Panc1 (cell line): Measurements from ENCODE around the gene RBBP4.
A peak's percentile ranks its signal among the peaks of the same experiment; 100 is the strongest.

Experiments
- CTCF ChIP-seq: fragments of 450-650 bp; IDR thresholded peaks from 2 replicates; pipeline ENCODE4 v1.5.1; 2017; ENCODE audit warnings: mild to moderate bottlenecking
- POLR2AphosphoS5 ChIP-seq: IDR thresholded peaks from 2 replicates; pipeline ENCODE4 v1.6.1; 2012; ENCODE audit warnings: mild to moderate bottlenecking, low read depth, low read length, moderate library complexity
- TF ChIP-seq, protein P1 (sequence below), 2 experiments: IDR thresholded peaks; 2 replicates each; pipeline ENCODE4 v1.6.1; 2011 to 2012; ENCODE audit warnings: low read depth in 2 of 2, control low read depth in 1 of 2, low read length in 1 of 2, mild to moderate bottlenecking in 1 of 2, moderate library complexity in 1 of 2; ENCODE audit not compliant: insufficient read depth in 1 of 2

- TF ChIP-seq CTCF (no peak), POLR2AphosphoS5 (peak; percentile 79)
- TF ChIP-seq, protein P1, sequence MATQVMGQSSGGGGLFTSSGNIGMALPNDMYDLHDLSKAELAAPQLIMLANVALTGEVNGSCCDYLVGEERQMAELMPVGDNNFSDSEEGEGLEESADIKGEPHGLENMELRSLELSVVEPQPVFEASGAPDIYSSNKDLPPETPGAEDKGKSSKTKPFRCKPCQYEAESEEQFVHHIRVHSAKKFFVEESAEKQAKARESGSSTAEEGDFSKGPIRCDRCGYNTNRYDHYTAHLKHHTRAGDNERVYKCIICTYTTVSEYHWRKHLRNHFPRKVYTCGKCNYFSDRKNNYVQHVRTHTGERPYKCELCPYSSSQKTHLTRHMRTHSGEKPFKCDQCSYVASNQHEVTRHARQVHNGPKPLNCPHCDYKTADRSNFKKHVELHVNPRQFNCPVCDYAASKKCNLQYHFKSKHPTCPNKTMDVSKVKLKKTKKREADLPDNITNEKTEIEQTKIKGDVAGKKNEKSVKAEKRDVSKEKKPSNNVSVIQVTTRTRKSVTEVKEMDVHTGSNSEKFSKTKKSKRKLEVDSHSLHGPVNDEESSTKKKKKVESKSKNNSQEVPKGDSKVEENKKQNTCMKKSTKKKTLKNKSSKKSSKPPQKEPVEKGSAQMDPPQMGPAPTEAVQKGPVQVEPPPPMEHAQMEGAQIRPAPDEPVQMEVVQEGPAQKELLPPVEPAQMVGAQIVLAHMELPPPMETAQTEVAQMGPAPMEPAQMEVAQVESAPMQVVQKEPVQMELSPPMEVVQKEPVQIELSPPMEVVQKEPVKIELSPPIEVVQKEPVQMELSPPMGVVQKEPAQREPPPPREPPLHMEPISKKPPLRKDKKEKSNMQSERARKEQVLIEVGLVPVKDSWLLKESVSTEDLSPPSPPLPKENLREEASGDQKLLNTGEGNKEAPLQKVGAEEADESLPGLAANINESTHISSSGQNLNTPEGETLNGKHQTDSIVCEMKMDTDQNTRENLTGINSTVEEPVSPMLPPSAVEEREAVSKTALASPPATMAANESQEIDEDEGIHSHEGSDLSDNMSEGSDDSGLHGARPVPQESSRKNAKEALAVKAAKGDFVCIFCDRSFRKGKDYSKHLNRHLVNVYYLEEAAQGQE (IDR thresholded peaks at IDR 0.05; ENCODE audit: insufficient read depth in 1 of 2, low read depth in 2 of 2, low read length in 1 of 2) = no peak
Measured at GRCh38 chr1:32650752-32651460, at the start of gene RBBP4.
